Hippocampal formation (tissue), 2 donors: ENCODE results near the gene PNPLA2.

Source experiments
- DNase-seq, 2 donors: peaks; one replicate each; lab custom pipeline; 2025; lab: John Stamatoyannopoulos, UW

Gene PNPLA2

GRCh38 chr11:818396-819128 is at the start of gene PNPLA2:
PNPLA2 (plus strand) TSS chr11:818914; CDS start chr11:819719, 805 bp downstream.
- no peak for DNase-seq

- no peak for DNase-seq
Observed at GRCh38 chr11:769887-770641, 48.6 kb upstream of the PNPLA2 start.

DNA sequence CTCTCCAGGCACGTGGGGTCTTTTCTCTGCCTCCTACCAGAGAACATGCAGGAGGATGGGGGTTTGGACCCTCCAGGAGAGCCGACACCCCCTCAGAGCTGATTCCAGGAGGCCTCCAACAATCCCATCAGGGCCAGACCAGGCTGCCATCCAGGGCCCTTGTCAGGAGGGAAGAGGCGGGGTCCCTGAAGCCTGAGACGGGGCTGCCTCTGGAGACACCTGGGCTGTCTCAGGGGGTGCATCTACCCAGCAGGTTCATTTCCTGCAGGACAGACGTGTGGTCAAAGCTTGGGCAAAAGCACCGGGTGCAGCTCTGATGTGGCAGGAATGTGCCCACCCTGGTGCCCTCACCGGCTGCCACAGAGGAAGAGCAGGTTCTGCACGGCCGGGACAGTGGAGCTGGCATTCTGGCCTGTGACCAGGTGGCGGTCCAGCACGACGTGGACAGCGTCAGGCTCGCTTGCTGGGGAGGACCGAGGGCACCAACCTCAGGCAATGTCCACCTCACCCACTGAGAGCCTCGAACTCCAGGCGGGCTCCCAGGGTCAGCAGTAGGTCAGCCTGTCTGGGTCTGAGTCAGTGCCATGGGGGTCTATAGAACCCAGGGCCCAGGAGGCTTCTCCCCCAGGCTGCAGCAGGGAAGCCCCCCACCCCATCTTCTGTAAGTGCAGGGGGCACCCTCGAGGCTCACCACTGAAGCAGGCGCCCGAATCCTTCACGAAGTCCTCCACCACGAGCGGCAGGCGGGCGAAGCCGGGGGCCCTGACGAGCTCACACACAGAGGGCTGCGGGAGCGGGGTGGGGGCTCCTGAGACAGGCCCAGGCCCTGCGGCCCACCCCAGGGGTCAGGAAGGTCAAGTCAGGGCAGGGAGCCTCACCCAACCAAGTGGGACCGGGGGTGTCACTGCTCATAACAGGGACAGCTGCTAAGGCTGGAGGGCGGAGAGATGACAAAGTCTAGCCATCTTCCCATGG is 47.8 kb upstream of the PNPLA2 start:
- DNase-seq = no peak

- DNase-seq = no peak
Observed at GRCh38 chr11:771617-772204, 47.0 kb upstream of the PNPLA2 start.

DNA sequence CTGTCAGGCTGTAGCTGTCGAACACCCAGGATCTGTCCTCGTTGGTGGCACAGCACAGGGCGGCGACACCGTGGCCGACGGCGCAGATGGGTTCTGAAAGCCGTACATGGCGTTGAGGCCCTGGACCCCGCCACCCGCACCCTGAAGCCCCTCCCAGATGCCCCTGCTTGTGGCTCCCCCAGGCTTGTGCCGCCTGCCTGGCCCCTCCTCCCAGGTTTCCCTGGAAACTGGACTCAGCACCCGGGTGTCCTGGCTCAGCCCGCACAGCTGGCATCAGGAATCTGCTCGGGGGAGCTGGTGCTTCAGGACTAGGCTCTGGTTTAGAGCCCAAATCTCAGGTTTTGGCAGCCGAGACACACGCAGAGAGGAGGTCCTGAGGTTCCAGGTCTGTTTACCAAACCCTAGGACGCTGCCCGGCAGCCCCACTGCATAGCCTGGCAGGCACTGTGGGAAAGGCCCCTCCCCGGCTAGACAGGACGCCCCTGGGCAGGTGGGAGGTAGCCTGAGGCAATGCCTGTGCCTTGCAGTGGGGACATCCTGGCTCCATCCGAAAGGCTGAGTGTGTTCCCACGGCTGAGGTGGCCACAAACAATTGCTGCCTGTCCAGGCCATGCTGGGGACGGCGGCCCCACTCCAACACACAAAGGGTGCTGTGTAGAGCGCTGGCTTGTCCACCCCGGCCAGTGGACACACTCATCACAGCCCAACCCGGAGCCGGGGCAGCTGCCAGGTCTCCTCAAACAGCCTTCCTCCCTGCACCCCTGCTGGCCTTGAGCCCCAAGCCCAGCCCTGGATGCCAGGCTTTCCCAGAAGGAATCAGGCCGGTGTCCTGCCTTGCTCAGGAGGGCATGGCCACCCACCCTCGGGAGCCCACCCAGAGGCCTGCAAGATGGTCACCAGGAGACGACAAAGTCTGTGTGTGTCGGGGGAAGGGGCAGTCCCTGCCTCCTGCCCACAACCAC is 46.0 kb upstream of the PNPLA2 start:
- peak; percentile 86 to 89 for DNase-seq

DNA sequence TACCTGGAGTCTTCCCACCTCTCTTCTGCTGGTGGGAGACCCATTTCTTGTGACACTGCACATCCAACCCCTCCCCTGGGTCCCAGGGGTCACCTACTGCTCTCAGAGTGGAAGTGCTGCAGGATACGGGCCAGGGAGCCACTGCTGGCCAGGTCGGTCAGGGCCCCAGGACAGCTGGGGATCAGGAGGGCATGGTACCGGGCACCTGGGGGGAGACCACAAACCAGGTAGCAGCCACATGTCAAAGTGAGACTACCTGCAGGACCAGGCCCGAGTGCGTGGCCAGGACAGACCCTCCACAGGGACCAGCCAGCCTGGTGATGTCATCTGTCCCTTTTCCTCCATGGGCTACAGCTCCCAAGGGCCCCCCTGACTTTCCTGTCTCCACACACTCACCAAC is 45.3 kb upstream of the PNPLA2 start:
- DNase-seq = no peak

DNA sequence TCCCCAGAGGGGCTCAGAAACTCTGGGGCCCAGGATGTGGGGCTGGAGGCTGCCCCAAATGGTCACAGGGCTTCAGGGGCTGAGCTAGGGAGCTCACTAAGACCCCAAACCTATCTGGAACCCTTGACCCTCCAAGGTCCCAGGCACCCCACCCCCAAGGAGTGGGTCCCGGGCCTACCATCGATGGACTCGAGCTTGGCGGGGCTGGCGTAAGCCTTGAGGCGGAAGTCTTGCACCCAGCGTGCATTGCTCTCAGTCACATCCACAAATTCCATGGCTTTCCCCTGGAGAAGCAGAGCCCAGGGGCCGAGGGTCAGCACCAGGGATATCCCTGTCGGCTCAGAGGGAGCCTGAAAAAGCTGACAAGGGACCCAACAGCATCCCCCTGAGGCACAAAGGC is 44.9 kb upstream of the PNPLA2 start:
- DNase-seq = no peak

GRCh38 chr11:774873-775592 is 43.7 kb upstream of the PNPLA2 start:
- no peak for DNase-seq

GRCh38 chr11:776263-776560 is 42.5 kb upstream of the PNPLA2 start:
- no peak for DNase-seq

- DNase-seq = no peak
Observed at GRCh38 chr11:776561-777287, 42.0 kb upstream of the PNPLA2 start.

DNA sequence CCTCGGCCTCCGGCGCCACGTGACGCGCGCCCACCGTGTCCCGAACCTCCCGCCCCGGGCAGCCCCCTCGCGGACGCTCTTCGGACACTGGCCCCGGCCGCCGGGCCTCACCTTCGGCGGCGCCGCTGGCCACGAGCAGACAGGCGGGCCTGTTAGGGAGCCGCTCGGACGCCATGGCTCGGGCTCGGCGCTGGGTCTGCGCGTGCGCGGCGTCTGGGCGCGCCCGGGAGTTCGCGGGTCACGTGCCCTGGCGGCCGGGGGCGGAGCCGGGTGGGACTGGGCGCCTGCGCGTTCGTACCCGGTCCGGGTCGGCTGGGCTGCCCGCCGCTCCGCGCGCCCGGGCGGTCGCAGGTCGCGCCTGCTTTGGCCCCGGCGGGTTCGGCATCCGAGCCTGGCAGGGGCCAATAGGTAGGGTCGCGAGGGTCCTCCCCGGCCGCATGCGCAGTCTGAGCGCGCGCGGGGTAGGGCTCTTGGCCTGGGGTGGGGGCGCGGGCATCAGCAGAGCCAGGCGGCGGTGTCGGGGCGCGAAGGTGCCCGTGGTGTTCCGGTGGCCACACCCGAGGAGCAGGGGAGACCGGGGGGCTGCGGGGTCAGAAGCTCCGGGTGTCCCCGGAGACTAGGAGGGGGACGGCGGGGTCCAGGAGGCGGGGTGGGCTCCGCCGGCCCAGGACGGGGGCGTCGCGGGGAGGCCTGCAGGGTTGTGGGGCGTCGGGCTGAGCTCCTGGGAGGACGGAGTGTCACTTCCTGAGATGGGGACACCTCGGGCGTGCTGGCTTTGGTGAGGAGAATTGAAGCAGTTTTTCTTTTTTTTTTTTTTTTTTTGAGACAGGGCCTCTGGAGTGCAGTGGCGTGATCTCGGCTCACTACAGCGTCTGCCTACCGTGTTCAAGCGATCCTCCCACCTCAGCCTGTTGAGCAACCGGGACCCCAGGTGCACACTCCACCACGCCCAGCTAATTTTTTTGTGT is 41.1 kb upstream of the PNPLA2 start, which contains the start of gene GATD1:
GATD1 (minus strand) TSS at position 200 of the 968 bp plus-strand sequence; CDS start at position 175, 25 bp downstream.
- DNase-seq = peak; percentile 58 to 86

GRCh38 chr11:778976-779954 is 39.4 kb upstream of the PNPLA2 start:
- DNase-seq = no peak

DNA sequence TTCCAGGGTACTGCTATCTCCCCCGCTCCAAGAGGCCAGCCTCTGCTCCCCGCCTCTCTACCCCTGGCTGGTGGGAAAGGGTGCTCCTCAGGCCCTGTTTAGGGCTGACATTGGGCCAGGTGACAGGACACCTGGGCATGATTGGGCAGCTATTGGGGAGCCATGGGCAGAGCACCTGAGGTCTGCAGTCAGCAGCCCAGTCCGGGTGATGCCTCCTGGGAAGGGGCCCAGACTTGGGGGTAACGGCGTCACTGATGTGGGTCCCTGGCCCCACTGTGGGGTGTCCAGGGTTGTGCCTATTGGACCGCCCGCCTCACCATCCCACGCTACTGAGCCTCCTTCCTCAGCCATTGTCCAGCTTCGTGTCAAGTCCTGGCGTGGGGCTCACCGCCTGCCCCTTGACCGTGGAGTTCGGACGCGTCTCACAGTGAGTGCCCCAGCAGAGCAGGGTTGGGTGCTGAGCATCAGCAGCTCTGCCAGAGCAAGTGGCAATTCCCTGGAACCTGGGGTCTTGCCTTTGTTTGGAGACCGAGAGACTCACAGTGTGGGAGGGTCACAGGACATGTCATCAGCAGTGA is 38.7 kb upstream of the PNPLA2 start:
- DNase-seq = no peak

DNA sequence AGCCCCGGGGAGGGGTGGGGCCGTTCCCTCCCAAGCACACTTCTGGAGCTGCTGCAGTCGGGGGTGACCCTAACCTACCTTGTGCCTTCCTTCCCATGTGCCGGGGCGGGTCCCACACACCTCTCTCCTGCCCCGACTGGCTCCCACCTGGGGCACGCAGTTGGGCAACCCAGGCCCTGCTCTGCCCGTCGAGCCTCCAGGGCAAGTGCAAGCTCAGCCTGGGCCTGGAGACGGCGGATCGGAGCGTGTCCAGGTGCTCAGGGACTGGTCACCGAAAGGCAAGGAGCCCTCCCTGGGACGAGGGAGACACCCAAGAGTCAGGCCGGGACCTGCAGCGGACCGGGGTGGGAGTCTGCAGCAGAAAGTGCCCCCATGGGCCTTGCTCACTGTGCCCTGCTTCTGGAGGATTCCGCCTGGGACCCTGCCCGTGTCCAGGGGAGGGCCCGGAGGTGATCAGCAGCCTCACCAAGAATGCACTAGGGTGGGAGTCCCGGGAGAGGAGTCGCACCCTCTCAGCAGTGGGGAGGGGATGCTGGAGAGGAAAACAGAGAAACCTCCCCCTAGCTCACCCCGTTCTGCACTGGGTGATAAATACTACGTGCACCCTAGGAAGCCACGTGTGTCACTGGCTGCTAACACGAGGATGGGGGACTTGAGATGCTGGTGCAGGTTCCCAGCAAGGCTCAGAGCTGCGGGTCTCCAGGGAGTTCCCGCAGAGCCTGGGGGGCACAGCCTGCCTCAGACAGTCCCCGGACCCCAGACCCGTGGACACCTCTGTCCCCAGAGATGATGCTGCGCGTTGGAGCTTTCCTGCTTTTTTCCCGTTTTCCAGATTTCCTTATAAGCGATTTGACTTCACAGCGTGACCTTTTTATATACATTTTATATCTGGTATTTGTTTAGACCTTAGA is 36.2 kb upstream of the PNPLA2 start:
- no peak for DNase-seq

- DNase-seq = peak; percentile 66 to 76
Observed at GRCh38 chr11:783581-784015, 35.1 kb upstream of the PNPLA2 start.
